ENCODE results near the gene PCSK1. TPM values are rescaled to one million over a fixed set of nuclear protein-coding genes. Genes with fewer than 3 reads are reported as not detected.

The PCSK1 gene
- polyA plus RNA-seq, 2 of the 4 experiments (the other 2 are of a cell fraction) = 0.14 to 0.17 TPM

Other genes with a start within 250 kb of the PCSK1 start
- gene CAST, start 229.1 kb upstream of the PCSK1 start, polyA plus RNA-seq (2011; rRNA removed) = 223 and 257 TPM in 2 replicates
- 150 to 172 TPM (median 163 TPM) in 3 replicates for gene CAST, start 229.1 kb upstream of the PCSK1 start, polyA plus RNA-seq (2017; fragmentation: RNase III; extraction: RNeasy Plus Mini Kit Qiagen cat#74134 plus additional on column Dnase treatment)